ENCODE data around the gene CALHM1. TPM values are rescaled to one million over a fixed set of nuclear protein-coding genes. Genes with fewer than 3 reads are reported as not detected.

CALHM1 gene
- total RNA-seq, 1 donor from 2014 or later, result not detected

DNA sequence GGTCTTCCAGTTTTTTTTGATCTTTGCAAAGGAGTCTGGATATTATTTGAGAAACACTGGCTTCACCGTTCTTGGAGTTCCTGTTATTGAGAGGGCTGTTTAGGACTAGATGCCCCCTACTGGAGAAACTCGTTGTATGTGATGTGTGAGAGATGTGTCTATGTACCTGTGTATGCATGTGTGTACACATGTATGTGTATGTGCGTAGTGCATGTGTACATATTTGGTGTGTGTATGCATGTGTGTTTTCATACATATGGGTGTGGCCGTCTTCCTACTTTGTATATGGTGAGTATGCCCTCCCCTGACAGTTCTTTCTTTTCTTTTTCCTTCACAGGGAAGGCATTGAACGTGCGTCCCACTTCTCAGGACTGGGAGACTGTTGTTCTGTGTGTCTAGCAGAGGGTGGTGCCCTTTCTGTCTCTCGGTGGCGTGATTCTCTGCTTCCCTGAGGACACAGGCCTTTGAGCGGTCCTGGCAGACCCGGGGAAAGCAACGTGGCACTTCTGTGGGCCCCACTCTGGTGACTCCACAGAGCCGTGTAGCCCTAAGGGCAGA, 23.4 kb upstream of the CALHM1 start:
- Mint-ChIP-seq H3K9me3 (ENCODE audit: unreplicated experiment) (peaks cover 1% of the 10 kb centered on the region), H3K4me3 (ENCODE audit: unreplicated experiment) (no peak overlapping the region), H3K4me1 (ENCODE audit: low read depth, unreplicated experiment) (peaks cover 3% of the 10 kb centered on the region), H3K36me3 (ENCODE audit: unreplicated experiment) (no peaks in the 10 kb centered on the region), H3K27me3 (ENCODE audit: unreplicated experiment) (no peaks in the 10 kb centered on the region), H3K27ac (ENCODE audit: unreplicated experiment) (no peak overlapping the region)
- no peak for DNase-seq
- TF ChIP-seq, protein P1, sequence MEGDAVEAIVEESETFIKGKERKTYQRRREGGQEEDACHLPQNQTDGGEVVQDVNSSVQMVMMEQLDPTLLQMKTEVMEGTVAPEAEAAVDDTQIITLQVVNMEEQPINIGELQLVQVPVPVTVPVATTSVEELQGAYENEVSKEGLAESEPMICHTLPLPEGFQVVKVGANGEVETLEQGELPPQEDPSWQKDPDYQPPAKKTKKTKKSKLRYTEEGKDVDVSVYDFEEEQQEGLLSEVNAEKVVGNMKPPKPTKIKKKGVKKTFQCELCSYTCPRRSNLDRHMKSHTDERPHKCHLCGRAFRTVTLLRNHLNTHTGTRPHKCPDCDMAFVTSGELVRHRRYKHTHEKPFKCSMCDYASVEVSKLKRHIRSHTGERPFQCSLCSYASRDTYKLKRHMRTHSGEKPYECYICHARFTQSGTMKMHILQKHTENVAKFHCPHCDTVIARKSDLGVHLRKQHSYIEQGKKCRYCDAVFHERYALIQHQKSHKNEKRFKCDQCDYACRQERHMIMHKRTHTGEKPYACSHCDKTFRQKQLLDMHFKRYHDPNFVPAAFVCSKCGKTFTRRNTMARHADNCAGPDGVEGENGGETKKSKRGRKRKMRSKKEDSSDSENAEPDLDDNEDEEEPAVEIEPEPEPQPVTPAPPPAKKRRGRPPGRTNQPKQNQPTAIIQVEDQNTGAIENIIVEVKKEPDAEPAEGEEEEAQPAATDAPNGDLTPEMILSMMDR (IDR thresholded peaks at IDR 0.05; ENCODE audit: partially characterized antibody, unreplicated experiment), result peak; percentile 73

DNA sequence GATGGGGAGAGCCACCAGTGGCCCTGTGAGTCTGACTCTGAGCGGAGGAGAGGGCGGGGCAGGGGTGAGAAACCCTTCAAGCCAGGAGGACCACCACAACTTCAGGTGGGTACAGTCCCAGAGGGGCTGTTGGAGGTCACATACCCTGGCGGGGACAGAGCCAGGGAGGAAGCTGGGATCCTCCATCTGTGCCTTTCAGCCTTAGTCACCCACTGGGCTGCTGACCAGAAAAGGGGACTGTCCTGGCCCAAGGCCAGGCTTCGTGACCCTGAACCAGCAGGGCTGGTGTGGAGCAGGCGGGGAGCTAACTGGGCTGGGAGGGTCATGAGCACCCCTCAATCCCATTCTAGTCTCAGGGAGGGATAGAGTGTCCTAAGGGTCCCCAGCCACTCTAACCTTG, 21.8 kb upstream of the CALHM1 start:
- no peaks in the 10 kb centered on the region for H3K36me3 Mint-ChIP-seq (ENCODE audit: unreplicated experiment)
- H3K27me3 Mint-ChIP-seq (ENCODE audit: unreplicated experiment), result peaks cover 3% of the 10 kb centered on the region
- peaks cover 4% of the 10 kb centered on the region for H3K4me1 Mint-ChIP-seq (ENCODE audit: low read depth, unreplicated experiment)
- no peak overlapping the region for H3K27ac Mint-ChIP-seq (ENCODE audit: unreplicated experiment)
- no peak overlapping the region for H3K4me3 Mint-ChIP-seq (ENCODE audit: unreplicated experiment)
- TF ChIP-seq, protein P1 (IDR thresholded peaks at IDR 0.05; ENCODE audit: partially characterized antibody, unreplicated experiment), result no peak
- H3K9me3 Mint-ChIP-seq (ENCODE audit: unreplicated experiment), result peaks cover 1% of the 10 kb centered on the region
- DNase-seq, result no peak

DNA sequence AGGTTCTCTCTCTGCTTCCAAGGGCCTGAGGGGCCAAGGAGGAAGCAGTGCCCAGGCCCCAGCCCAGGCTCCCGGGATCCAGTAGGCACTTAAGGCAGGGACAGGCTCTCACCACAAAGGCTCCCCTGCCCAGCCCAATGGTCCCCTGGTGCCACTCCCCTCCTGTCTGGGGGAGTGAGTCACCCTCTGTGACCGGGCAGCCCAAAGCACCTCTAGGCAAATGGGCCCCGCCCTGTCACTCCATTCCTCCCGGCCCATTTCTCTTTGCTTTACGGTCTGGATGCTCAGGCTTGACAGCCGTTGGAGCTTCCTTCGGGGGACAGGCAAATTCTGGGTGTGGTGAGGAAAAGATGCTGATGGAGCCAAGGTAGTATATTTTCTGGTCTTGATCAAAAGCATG, 20.4 kb upstream of the CALHM1 start, which contains the start of gene CALHM3:
CALHM3 (minus strand) TSS at position 106 of the 400 bp plus-strand sequence. CDS start 208 bp downstream, outside the sequence.
- Mint-ChIP-seq H3K9me3 (ENCODE audit: unreplicated experiment) (peaks cover 1% of the 10 kb centered on the region), H3K27ac (ENCODE audit: unreplicated experiment) (no peak within 1 kb of the TSS), H3K4me3 (ENCODE audit: unreplicated experiment) (no peak within 1 kb of the TSS), H3K4me1 (ENCODE audit: low read depth, unreplicated experiment) (peaks cover 4% of the 10 kb centered on the region), H3K36me3 (ENCODE audit: unreplicated experiment) (no peaks in the 10 kb centered on the region), H3K27me3 (ENCODE audit: unreplicated experiment) (peaks cover 3% of the 10 kb centered on the region)
- TF ChIP-seq, protein P1 (IDR thresholded peaks at IDR 0.05; ENCODE audit: partially characterized antibody, unreplicated experiment), result no peak
- no peak for DNase-seq

DNA sequence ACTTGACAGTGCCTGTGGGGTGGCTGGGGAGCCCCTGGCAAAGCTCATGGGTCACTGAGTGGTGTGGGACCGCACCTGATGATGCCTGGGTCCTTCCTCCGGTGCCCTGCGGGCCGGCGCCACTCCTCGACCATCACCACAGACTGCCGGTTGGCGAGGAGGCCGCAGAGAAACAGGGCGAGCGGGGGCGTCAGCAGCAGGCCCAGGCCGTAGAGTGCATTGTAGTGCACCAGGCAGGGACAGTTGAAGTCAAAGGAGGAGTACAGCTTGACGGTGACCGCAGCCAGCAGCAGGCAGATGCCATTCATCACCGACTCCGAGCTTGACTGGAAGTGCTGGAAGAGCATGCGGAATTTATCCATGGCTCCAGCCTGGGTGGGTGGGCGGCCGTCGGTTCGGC, 20.0 kb upstream of the CALHM1 start:
- Mint-ChIP-seq H3K27me3 (ENCODE audit: unreplicated experiment) (peaks cover 3% of the 10 kb centered on the region), H3K9me3 (ENCODE audit: unreplicated experiment) (peaks cover 1% of the 10 kb centered on the region), H3K4me3 (ENCODE audit: unreplicated experiment) (no peak overlapping the region), H3K36me3 (ENCODE audit: unreplicated experiment) (no peaks in the 10 kb centered on the region), H3K4me1 (ENCODE audit: low read depth, unreplicated experiment) (peaks cover 4% of the 10 kb centered on the region), H3K27ac (ENCODE audit: unreplicated experiment) (no peak overlapping the region)
- TF ChIP-seq, protein P1 (IDR thresholded peaks at IDR 0.05; ENCODE audit: partially characterized antibody, unreplicated experiment), result no peak
- no peak for DNase-seq

DNA sequence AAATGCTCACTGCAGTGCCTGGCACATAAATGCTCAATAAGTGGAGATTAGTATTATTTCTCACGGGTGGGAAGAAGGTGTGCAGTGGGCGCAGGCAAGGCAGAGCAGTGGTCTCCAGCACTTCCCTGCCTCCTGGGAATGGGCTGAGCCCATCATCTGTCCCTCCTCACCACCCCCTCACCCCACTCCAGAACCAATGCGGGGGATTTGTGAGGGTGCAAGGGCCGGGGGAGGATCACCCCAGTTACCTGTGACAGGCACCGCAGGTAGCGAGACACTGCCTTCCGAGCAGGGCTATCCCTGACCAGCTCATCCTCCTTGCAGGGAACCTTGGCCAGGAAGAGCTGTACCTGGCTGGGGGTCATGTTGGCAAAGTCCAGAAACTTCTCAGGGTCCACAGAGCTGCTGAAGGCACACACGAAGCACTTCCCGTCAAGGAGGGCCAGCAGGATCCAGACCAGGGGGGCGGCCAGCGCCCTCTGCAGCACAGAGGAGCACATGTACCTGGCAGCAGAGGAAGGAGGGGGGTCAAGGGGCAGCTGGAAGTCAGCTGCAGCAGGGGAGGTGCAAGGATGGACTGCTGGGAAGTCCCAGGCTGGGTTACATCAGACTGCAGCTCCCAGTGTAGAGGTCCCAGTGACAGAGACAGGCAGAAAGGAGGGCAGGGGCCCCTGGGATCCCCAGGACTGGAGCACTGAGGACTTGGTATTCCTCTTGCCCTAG, 17.5 kb upstream of the CALHM1 start:
- TF ChIP-seq, protein P1 (IDR thresholded peaks at IDR 0.05; ENCODE audit: partially characterized antibody, unreplicated experiment), result no peak
- Mint-ChIP-seq H3K9me3 (ENCODE audit: unreplicated experiment) (peaks cover 1% of the 10 kb centered on the region), H3K27ac (ENCODE audit: unreplicated experiment) (no peak overlapping the region), H3K36me3 (ENCODE audit: unreplicated experiment) (no peaks in the 10 kb centered on the region), H3K4me3 (ENCODE audit: unreplicated experiment) (no peak overlapping the region), H3K4me1 (ENCODE audit: low read depth, unreplicated experiment) (peaks cover 2% of the 10 kb centered on the region), H3K27me3 (ENCODE audit: unreplicated experiment) (peaks cover 3% of the 10 kb centered on the region)
- no peak for DNase-seq
